BE2C (cell line): ENCODE measurements around the gene PPL. TPM values are rescaled to one million over a fixed set of nuclear protein-coding genes. Genes with fewer than 3 reads are reported as not detected.

Source experiments
- DNase-seq: peaks from one replicate; pipeline ENCODE4 v3.0.0-alpha.2; 2020
- H3K27me3 ChIP-seq: fragments of 250-450 bp; sonication (Bioruptor Pico); 2 replicates; pipeline ENCODE4 v1.5.1; 2020; ENCODE audit warnings: mild to moderate bottlenecking
- H3K36me3 ChIP-seq: fragments of 250-450 bp; sonication (Bioruptor Pico); 2 replicates; pipeline ENCODE4 v1.5.1; 2020; ENCODE audit warnings: mild to moderate bottlenecking
- H3K4me1 ChIP-seq: fragments of 250-450 bp; sonication (Bioruptor Pico); 2 replicates; pipeline ENCODE4 v1.5.1; 2020
- H3K4me3 ChIP-seq: 2 replicates; pipeline ENCODE4 v1.5.1; 2011; ENCODE audit warnings: low read depth, low read length
- H3K9me3 ChIP-seq: fragments of 250-450 bp; sonication (Bioruptor Pico); 2 replicates; pipeline ENCODE4 v1.5.1; 2020
- CTCF ChIP-seq: IDR thresholded peaks from 2 replicates; pipeline ENCODE4 v1.5.1; 2012; ENCODE audit warnings: mild to moderate bottlenecking, low read depth, low read length
- polyA plus RNA-seq: library from polyadenylated mRNA; unstranded; fragments of >200 nt; gene quantifications from one replicate; pipeline ENCODE4 v1.2.1, GENCODE V29; 2012; ENCODE audit warnings: low read depth, missing spikeins; ENCODE audit not compliant: insufficient read length, insufficient read depth

Gene PPL
- 2.8 TPM for polyA plus RNA-seq

GRCh38 chr16:4936991-4937781, at the start of gene PPL:
TSS of gene PPL (minus strand) at chr16:4937148. CDS start at chr16:4937045, 103 bp downstream.
- peaks cover 27% of the 10 kb centered on the region for H3K27me3 ChIP-seq
- H3K36me3 ChIP-seq: no peaks in the 10 kb centered on the region
- no peak for TF ChIP-seq CTCF
- peak within 1 kb of the TSS; percentile 16; the same call in 1 of the 2 replicates for H3K4me3 ChIP-seq
- no peak for DNase-seq
- no peaks in the 10 kb centered on the region for H3K9me3 ChIP-seq
- H3K4me1 ChIP-seq: no peaks in the 10 kb centered on the region

- Histone ChIP-seq H3K36me3 (no peaks in the 10 kb centered on the region), H3K27me3 (peaks cover 27% of the 10 kb centered on the region), H3K9me3 (no peaks in the 10 kb centered on the region; the same call in 1 of the 2 replicates), H3K4me3 (no peak overlapping the region), H3K4me1 (no peaks in the 10 kb centered on the region)
- no peak for DNase-seq
- no peak for TF ChIP-seq CTCF
These were observed 47.4 kb upstream of the PPL start for GRCh38 chr16:4984174-4984990.

- Histone ChIP-seq H3K4me3 (no peak overlapping the region), H3K27me3 (peaks cover 20% of the 10 kb centered on the region), H3K9me3 (no peaks in the 10 kb centered on the region; the same call in 1 of the 2 replicates), H3K36me3 (no peaks in the 10 kb centered on the region), H3K4me1 (no peaks in the 10 kb centered on the region)
- DNase-seq: no peak
- no peak for TF ChIP-seq CTCF
These were observed 45.3 kb upstream of the PPL start for GRCh38 chr16:4982056-4982867.

GRCh38 chr16:4981473-4981872, 44.5 kb upstream of the PPL start:
- Histone ChIP-seq H3K4me3 (no peak overlapping the region), H3K36me3 (no peaks in the 10 kb centered on the region), H3K4me1 (no peaks in the 10 kb centered on the region), H3K27me3 (peaks cover 18% of the 10 kb centered on the region), H3K9me3 (no peaks in the 10 kb centered on the region; the same call in 1 of the 2 replicates)
- TF ChIP-seq CTCF: no peak
- DNase-seq: no peak

GRCh38 chr16:4980691-4981090, 43.7 kb upstream of the PPL start:
- H3K4me1 ChIP-seq: no peaks in the 10 kb centered on the region
- no peaks in the 10 kb centered on the region; the same call in 1 of the 2 replicates for H3K9me3 ChIP-seq
- no peak for TF ChIP-seq CTCF
- no peak for DNase-seq
- no peak overlapping the region for H3K4me3 ChIP-seq
- H3K36me3 ChIP-seq: no peaks in the 10 kb centered on the region
- H3K27me3 ChIP-seq: peaks cover 13% of the 10 kb centered on the region
